ENCODE results near the gene NFASC. TPM values are rescaled to one million over a fixed set of nuclear protein-coding genes. Genes with fewer than 3 reads are reported as not detected.

Gene NFASC
- total RNA-seq, 1 donor: 36.9 TPM

DNA sequence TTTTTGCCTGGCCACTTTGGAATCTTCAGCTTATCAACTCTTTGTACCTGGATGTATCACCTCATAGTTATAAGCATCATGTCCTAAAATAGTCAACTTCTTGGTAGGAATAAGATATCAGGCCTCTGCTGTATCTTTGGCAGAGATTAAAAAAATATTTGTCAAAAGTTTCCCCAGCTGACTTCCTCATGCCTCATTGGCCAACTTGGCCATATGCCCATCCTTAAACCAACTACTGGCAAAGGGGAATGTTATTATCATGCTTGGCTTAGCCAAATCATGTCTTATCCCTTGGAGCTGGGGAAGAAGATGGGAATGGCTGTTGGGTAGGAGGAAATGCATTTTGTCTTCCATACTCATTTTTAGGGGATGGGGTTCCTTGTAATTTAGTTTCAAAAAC, 23.4 kb downstream of the NFASC start:
- Histone ChIP-seq H3K4me2 (ENCODE audit: insufficient read depth, low read length) (no peak overlapping the region), H3K4me3 (ENCODE audit: insufficient read depth, low read length) (no peak overlapping the region), H2AFZ (ENCODE audit: low read length) (no peak overlapping the region), H3K9me3 (ENCODE audit: low read depth, low read length) (no peaks in the 10 kb centered on the region), H4K20me1 (ENCODE audit: insufficient read depth, low read length) (peaks cover 12% of the 10 kb centered on the region), H3K27ac (ENCODE audit: low read depth, low read length) (no peak overlapping the region), H3K4me1 (ENCODE audit: insufficient read depth, low read length) (peaks cover 24% of the 10 kb centered on the region), H3K36me3 (ENCODE audit: insufficient read depth, low read length) (no peaks in the 10 kb centered on the region), H3K27me3 (ENCODE audit: insufficient read depth, low read length) (no peaks in the 10 kb centered on the region), H3K79me2 (ENCODE audit: insufficient read depth, low read length) (peaks cover 9% of the 10 kb centered on the region)
- TF ChIP-seq, protein P1, sequence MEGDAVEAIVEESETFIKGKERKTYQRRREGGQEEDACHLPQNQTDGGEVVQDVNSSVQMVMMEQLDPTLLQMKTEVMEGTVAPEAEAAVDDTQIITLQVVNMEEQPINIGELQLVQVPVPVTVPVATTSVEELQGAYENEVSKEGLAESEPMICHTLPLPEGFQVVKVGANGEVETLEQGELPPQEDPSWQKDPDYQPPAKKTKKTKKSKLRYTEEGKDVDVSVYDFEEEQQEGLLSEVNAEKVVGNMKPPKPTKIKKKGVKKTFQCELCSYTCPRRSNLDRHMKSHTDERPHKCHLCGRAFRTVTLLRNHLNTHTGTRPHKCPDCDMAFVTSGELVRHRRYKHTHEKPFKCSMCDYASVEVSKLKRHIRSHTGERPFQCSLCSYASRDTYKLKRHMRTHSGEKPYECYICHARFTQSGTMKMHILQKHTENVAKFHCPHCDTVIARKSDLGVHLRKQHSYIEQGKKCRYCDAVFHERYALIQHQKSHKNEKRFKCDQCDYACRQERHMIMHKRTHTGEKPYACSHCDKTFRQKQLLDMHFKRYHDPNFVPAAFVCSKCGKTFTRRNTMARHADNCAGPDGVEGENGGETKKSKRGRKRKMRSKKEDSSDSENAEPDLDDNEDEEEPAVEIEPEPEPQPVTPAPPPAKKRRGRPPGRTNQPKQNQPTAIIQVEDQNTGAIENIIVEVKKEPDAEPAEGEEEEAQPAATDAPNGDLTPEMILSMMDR (IDR thresholded peaks at IDR 0.05; ENCODE audit: extremely low read depth, low read depth, low read length): no peak
- DNase-seq (ENCODE audit: insufficient read length, low spot score, missing footprints): peak; percentile 32

- H3K27ac ChIP-seq (ENCODE audit: low read depth, low read length): no peak overlapping the region
- H2AFZ ChIP-seq (ENCODE audit: low read length): no peak overlapping the region
- H3K4me2 ChIP-seq (ENCODE audit: insufficient read depth, low read length): no peak overlapping the region
- H3K36me3 ChIP-seq (ENCODE audit: insufficient read depth, low read length): no peaks in the 10 kb centered on the region
- DNase-seq (ENCODE audit: insufficient read length, low spot score, missing footprints): no peak
- peaks cover 12% of the 10 kb centered on the region for H4K20me1 ChIP-seq (ENCODE audit: insufficient read depth, low read length)
- no peak overlapping the region for H3K4me3 ChIP-seq (ENCODE audit: insufficient read depth, low read length)
- H3K27me3 ChIP-seq (ENCODE audit: insufficient read depth, low read length): no peaks in the 10 kb centered on the region
- TF ChIP-seq, protein P1 (IDR thresholded peaks at IDR 0.05; ENCODE audit: extremely low read depth, low read depth, low read length): no peak
- H3K4me1 ChIP-seq (ENCODE audit: insufficient read depth, low read length): peaks cover 24% of the 10 kb centered on the region
- peaks cover 9% of the 10 kb centered on the region for H3K79me2 ChIP-seq (ENCODE audit: insufficient read depth, low read length)
- no peaks in the 10 kb centered on the region for H3K9me3 ChIP-seq (ENCODE audit: low read depth, low read length)
These were observed 23.9 kb downstream of the NFASC start for GRCh38 chr1:204894606-204895005.

DNA sequence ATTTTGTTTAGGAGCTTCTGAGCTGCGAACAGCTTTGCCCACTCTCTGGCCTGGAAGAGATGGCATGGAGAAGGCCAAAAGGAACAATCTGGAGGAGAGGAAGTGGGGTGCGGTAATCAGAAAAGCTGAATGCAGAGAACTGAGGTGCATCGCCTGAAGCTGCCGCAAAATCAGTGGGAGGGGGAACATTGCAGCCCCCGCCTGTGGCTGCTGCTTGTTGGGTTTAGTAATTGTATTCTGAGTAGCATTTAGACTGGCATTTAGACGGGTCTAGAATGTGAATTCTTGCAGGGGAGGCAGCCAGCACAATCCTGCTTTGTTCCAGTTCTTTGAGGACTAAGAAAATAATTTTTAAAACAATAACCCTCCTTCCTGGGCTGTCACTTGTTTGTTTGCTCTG, 25.4 kb downstream of the NFASC start:
- Histone ChIP-seq H3K4me1 (ENCODE audit: insufficient read depth, low read length) (peaks cover 24% of the 10 kb centered on the region), H3K36me3 (ENCODE audit: insufficient read depth, low read length) (no peaks in the 10 kb centered on the region), H3K4me2 (ENCODE audit: insufficient read depth, low read length) (no peak overlapping the region), H3K27ac (ENCODE audit: low read depth, low read length) (no peak overlapping the region), H4K20me1 (ENCODE audit: insufficient read depth, low read length) (peaks cover 20% of the 10 kb centered on the region), H3K9me3 (ENCODE audit: low read depth, low read length) (no peaks in the 10 kb centered on the region), H3K27me3 (ENCODE audit: insufficient read depth, low read length) (no peaks in the 10 kb centered on the region), H3K79me2 (ENCODE audit: insufficient read depth, low read length) (peaks cover 9% of the 10 kb centered on the region), H2AFZ (ENCODE audit: low read length) (no peak overlapping the region), H3K4me3 (ENCODE audit: insufficient read depth, low read length) (no peak overlapping the region)
- TF ChIP-seq, protein P1 (IDR thresholded peaks at IDR 0.05; ENCODE audit: extremely low read depth, low read depth, low read length): no peak
- DNase-seq (ENCODE audit: insufficient read length, low spot score, missing footprints): no peak

DNA sequence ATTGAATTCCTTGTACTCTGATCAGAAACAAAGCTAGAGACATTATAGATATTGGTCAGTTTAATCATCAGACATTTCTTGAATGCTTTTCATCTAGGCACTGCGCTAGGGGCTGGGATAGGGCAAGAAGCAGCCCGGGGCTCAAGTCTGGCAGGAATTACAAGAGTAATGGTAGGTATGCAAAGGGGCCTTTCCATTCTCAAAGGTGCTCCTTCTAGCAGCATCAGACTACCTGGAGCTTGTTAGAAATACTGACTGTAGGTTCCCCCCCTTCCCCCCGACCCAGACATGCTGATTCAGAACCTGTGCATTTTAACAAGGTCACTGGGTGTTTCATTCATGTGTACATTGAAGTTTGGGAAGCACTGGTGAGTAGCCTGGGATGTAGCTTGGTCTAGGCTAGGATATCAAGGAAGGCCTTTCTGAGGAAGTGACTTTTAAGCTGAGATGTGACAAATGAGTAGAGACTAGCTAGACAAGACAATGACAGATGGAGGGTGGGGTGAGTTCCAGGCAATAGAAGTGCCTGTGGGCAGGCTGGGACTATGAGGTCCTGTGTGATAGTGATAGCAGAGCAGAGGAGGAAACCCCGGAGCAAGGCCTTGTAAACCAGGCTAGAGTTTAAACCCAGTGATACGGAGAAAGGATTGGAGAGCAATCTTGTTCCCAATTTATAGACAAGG, 26.3 kb downstream of the NFASC start:
- no peaks in the 10 kb centered on the region for H3K36me3 ChIP-seq (ENCODE audit: insufficient read depth, low read length)
- peaks cover 15% of the 10 kb centered on the region for H3K79me2 ChIP-seq (ENCODE audit: insufficient read depth, low read length)
- no peak for DNase-seq (ENCODE audit: insufficient read length, low spot score, missing footprints)
- no peak overlapping the region for H2AFZ ChIP-seq (ENCODE audit: low read length)
- no peaks in the 10 kb centered on the region for H3K27me3 ChIP-seq (ENCODE audit: insufficient read depth, low read length)
- peaks cover 24% of the 10 kb centered on the region for H4K20me1 ChIP-seq (ENCODE audit: insufficient read depth, low read length)
- no peak overlapping the region for H3K4me3 ChIP-seq (ENCODE audit: insufficient read depth, low read length)
- no peak overlapping the region for H3K27ac ChIP-seq (ENCODE audit: low read depth, low read length)
- TF ChIP-seq, protein P1 (IDR thresholded peaks at IDR 0.05; ENCODE audit: extremely low read depth, low read depth, low read length): no peak
- H3K4me2 ChIP-seq (ENCODE audit: insufficient read depth, low read length): no peak overlapping the region
- H3K4me1 ChIP-seq (ENCODE audit: insufficient read depth, low read length): peaks cover 20% of the 10 kb centered on the region
- H3K9me3 ChIP-seq (ENCODE audit: low read depth, low read length): no peaks in the 10 kb centered on the region

Data from osteoblast (primary cell).